Body of pancreas (tissue), 2 donors: Measurements from ENCODE around the gene CFAP92. TPM values are rescaled to one million over a fixed set of nuclear protein-coding genes. Genes with fewer than 3 reads are reported as not detected.

Experiments
- small RNA-seq: library from RNA; depleted of rRNA; stranded (forward); fragments of <200 nt; gene quantifications from one replicate; pipeline ENCODE3, GENCODE V24; 2016
- total RNA-seq, 2 donors: library from RNA; depleted of rRNA; stranded (reverse); fragments of >200 nt; gene quantifications; one replicate each; pipeline ENCODE4 v1.1.0, GENCODE V29; 2016

CFAP92 gene
- total RNA-seq, 2 donors from 2014 or later, result not detected

Small RNA genes lying within 50 kb of the gene (small RNA-seq; reads per million reads assigned to genes)
- gene AC112484.4, result not detected

Other genes with a start within 250 kb of the CFAP92 start
- 10 to 100 TPM; 22.8 to 46.5 TPM for gene ACAD9, start 114.5 kb downstream of the CFAP92 start, total RNA-seq
- 1 to 10 TPM; 1.8 to 4.0 TPM for gene EFCC1, start 7.2 kb upstream of the CFAP92 start, total RNA-seq
- gene GP9, start 66.7 kb upstream of the CFAP92 start, total RNA-seq, result not detected
- 10 to 100 TPM in 1 of 2 donors, 1 to 10 TPM in 1; 6.6 to 10.1 TPM for gene RAB43, start 127.7 kb upstream of the CFAP92 start, total RNA-seq
- gene ISY1, start 167.0 kb upstream of the CFAP92 start, total RNA-seq, result 10 to 100 TPM in 1 of 2 donors, 1 to 10 TPM in 1; 9.3 to 12.5 TPM
- gene CNBP, start 189.8 kb upstream of the CFAP92 start, total RNA-seq, result 100 to 1,000 TPM; 175 to 262 TPM